Skeletal muscle tissue (tissue), 4 donors: ENCODE data around the gene MEX3A. TPM values are rescaled to one million over a fixed set of nuclear protein-coding genes. Genes with fewer than 3 reads are reported as not detected.

Experiments used
- H3K27ac ChIP-seq: one replicate; pipeline ENCODE4 v1.7.0; 2013; ENCODE audit warnings: mild to moderate bottlenecking, low read depth, low read length, inconsistent platforms
- H3K27me3 ChIP-seq, 3 donors: one replicate each; pipeline ENCODE4 v1.7.0; 2013; ENCODE audit warnings: low read length in 3 of 3; ENCODE audit not compliant: control insufficient read depth in 3 of 3, insufficient read depth in 3 of 3
- H3K36me3 ChIP-seq, 3 donors: one replicate each; pipeline ENCODE4 v1.7.0; 2013; ENCODE audit warnings: low read length in 3 of 3; ENCODE audit not compliant: control insufficient read depth in 3 of 3, insufficient read depth in 3 of 3
- H3K4me1 ChIP-seq, 3 donors: one replicate each; pipeline ENCODE4 v1.7.0; 2013; ENCODE audit warnings: low read length in 3 of 3, mild to moderate bottlenecking in 3 of 3; ENCODE audit not compliant: control insufficient read depth in 3 of 3, insufficient read depth in 3 of 3
- H3K4me3 ChIP-seq, 3 donors: one replicate each; pipeline ENCODE4 v1.7.0; 2013; ENCODE audit warnings: low read length in 3 of 3
- H3K9ac ChIP-seq, 3 donors: one replicate each; pipeline ENCODE4 v1.7.0; 2013; ENCODE audit warnings: low read length in 3 of 3, mild to moderate bottlenecking in 3 of 3, moderate library complexity in 2 of 3, low read depth in 1 of 3
- H3K9me3 ChIP-seq, 3 donors: one replicate each; pipeline ENCODE4 v1.7.0; 2013; ENCODE audit warnings: low read length in 3 of 3; ENCODE audit not compliant: control insufficient read depth in 3 of 3
- total RNA-seq: library from RNA; depleted of rRNA; stranded (reverse); fragments of >200 nt; gene quantifications from one replicate; pipeline ENCODE4 v1.2.3, GENCODE V29; 2014
- donor health status: Osteomylitis.

The MEX3A gene
- total RNA-seq, 1 donor from 2014 or later = 6.8 TPM

GRCh38 chr1:156056326-156056849, 25.9 kb downstream of the MEX3A start:
- Histone ChIP-seq H3K9me3 (no peaks in the 10 kb centered on the region), H3K36me3 (peaks cover 9 to 13% (median 11%) of the 10 kb centered on the region in 3 donors), H3K9ac (no peak overlapping the region), H3K4me3 (no peak overlapping the region), H3K27me3 (no peaks in the 10 kb centered on the region), H3K27ac (no peak overlapping the region), H3K4me1 (peaks cover 15 to 25% (median 20%) of the 10 kb centered on the region in 3 donors)

DNA sequence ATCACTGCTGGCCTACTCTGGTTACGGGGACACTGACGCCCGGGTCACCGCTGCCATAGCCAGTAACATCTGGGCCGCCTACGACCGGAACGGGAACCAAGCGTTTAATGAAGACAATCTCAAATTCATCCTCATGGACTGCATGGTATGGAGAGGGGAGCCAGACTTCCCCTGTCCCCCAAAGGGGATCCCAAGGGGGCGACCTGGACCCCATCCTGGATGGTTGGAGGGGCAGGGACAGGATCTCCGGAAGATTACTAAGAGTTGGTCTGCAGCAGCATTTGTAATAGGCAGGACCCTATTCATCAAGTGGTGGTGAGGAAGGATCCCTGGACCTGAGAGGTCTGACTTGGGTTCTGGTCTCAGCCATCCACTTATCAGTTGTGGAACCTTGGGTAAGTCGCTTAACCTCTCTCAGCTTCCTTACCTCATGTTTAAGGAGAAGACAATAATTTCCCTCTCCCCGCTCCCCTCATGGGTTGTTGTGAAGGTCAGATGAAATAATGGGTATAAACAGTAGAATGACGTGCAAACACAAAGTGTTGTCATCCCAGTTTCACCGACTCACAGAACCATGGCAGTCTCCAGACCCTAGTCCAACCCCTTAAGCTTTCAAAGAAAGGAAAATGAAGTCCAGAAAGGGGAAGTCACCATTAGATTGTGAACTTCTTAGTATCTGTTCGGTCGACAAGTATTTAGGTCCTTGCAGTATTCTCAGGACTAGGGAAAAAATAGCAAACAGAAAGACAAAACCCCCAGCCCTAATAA, 26.8 kb downstream of the MEX3A start:
- H3K9ac ChIP-seq = peak overlapping the region; percentile 88 to 97 (median 96)
- peak overlapping the region; percentile 84 for H3K27ac ChIP-seq
- H3K4me3 ChIP-seq = peak overlapping the region; percentile 94 to 99 (median 97)
- H3K4me1 ChIP-seq = peaks cover 18 to 33% (median 22%) of the 10 kb centered on the region in 3 donors
- H3K9me3 ChIP-seq = no peaks in the 10 kb centered on the region
- no peaks in the 10 kb centered on the region for H3K27me3 ChIP-seq
- peaks cover 9 to 13% (median 11%) of the 10 kb centered on the region in 3 donors for H3K36me3 ChIP-seq

DNA sequence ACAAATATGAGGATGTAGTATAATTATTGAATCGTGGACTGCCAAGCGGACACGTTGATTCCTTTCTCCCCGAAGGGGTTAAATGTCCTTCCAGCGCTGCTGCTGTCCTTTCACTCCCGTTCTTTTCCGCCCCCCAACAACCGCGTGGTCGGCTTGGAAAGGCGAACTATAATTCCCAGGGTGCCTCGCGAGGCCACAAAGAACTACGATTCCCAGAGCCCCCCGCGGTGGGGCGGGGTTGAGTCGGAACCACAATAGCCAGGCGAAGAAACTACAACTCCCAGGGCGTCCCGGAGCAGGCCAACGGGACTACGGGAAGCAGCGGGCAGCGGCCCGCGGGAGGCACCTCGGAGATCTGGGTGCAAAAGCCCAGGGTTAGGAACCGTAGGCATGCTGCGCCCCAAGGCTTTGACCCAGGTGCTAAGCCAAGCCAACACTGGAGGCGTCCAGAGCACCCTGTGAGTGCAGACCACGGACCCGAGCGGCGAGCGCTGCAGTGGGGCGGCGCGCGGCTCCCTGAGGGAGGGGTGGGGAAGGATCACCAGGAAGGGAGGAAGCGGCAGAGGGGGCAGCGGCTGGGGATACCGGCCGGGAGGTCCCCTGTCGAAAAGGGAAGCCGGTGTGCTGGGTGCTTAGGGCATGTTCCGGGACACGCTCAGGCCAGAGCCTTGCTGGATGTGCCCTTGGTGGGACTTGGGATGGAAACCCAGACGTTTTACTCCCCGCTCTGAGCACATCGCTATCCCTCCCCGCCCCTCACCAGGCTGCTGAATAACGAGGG, 27.6 kb downstream of the MEX3A start, which contains the start of gene LAMTOR2:
Gene LAMTOR2, plus strand, starts transcription at position 283 of the 781 bp plus-strand sequence. Its CDS starts 108 bp downstream, at position 391.
- H3K9me3 ChIP-seq = no peaks in the 10 kb centered on the region
- peak within 1 kb of the TSS; percentile 88 to 97 (median 96) for H3K9ac ChIP-seq
- peaks cover 23 to 38% (median 23%) of the 10 kb centered on the region in 3 donors for H3K4me1 ChIP-seq
- H3K27me3 ChIP-seq = no peaks in the 10 kb centered on the region
- peak within 1 kb of the TSS; percentile 94 to 99 (median 97) for H3K4me3 ChIP-seq
- H3K36me3 ChIP-seq = peaks cover 15 to 21% (median 17%) of the 10 kb centered on the region in 3 donors
- H3K27ac ChIP-seq = peak within 1 kb of the TSS; percentile 84

DNA sequence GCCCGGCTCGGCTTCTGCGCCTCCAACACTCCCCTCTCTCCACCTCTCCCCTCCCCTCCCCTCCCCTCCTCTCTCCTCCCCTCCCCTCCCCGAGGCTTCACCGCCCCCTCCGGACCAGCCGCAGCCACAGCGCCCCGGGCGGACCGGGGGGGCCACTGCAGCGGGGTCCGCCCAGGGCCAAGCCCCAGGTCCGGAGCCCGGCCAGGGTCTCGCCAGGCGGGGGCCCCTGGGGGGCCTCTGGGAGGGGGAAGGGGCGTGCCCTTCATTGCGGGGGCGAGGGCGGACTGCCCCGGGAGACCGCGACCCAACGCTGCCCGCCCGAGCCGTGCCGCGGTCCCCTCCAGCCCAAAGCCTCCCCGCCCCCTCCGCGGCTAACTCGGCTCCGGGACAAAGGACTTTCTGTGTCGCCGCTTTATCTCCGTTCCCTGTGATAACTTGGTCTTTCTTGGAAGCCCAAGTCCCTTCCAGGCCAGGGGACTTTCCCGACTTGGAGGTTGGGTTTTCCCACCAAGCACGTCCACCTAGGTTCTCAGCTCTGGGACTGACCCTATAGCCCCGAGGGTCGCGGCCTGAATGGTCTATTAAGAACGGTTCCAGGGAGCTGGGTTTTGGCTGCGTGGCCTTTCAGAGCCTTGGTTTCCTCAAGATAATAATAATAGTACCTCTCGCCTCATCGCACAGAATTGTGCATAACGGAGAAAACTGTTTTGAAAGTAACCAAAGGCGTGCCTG, 28.3 kb downstream of the MEX3A start, which contains the start of gene UBQLN4:
Gene UBQLN4, minus strand, starts transcription at position 31 of the 732 bp plus-strand sequence. CDS start 97 bp downstream, outside the sequence.
- peaks cover 16 to 27% (median 22%) of the 10 kb centered on the region in 3 donors for H3K36me3 ChIP-seq
- peak within 1 kb of the TSS; percentile 94 to 99 (median 97) for H3K4me3 ChIP-seq
- H3K9ac ChIP-seq = peak within 1 kb of the TSS; percentile 88 to 97 (median 96)
- peaks cover 23 to 38% (median 23%) of the 10 kb centered on the region in 3 donors for H3K4me1 ChIP-seq
- no peaks in the 10 kb centered on the region for H3K9me3 ChIP-seq
- H3K27ac ChIP-seq = peak within 1 kb of the TSS; percentile 84
- no peaks in the 10 kb centered on the region for H3K27me3 ChIP-seq

GRCh38 chr1:156052862-156053767, 29.1 kb downstream of the MEX3A start:
- Histone ChIP-seq H3K4me3 (peak overlapping the region; percentile 71 to 78 (median 78)), H3K9me3 (no peaks in the 10 kb centered on the region), H3K27ac (peak overlapping the region; percentile 65), H3K36me3 (peaks cover 15 to 28% (median 26%) of the 10 kb centered on the region in 3 donors), H3K9ac (peak overlapping the region; percentile 68 to 76 (median 74)), H3K27me3 (no peaks in the 10 kb centered on the region), H3K4me1 (peaks cover 23 to 38% (median 23%) of the 10 kb centered on the region in 3 donors)

DNA sequence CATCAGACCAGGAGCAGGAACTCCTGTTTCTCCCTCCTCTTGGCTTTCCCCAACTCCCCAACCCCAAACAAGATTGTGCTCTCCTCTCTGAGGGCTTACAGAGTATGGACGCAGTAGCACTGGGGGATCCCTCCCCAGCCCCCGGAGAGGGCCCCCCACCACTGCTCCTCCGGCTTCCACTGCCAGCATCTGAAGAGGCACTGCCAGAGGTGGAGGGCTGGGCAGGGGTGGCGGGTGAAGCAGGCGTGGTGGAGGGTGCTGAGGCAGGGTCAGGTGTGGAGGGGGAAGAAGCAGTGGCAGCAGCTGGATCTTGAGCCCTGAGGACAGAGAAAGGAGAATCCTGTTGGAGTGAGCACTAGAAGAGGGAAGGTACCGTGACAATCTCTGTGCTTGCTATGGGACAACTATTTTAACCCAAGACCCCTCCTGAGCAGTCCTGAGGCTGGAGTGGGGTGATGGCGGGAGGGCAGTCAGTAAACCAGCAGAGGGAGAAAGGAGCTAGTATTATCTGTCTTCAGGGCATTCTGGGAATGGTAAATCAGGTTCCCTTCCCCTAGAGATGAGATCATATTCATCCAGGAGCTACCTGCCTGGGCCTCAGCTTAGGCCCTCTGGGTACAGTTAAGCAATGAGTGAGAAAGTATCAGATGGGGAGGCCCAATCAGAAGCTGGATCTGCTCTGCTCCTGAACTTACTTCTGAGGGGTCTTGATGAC, 31.1 kb downstream of the MEX3A start:
- no peaks in the 10 kb centered on the region for H3K9me3 ChIP-seq
- no peaks in the 10 kb centered on the region for H3K27me3 ChIP-seq
- H3K4me1 ChIP-seq = peaks cover 23 to 38% (median 23%) of the 10 kb centered on the region in 3 donors
- no peak overlapping the region for H3K9ac ChIP-seq
- H3K4me3 ChIP-seq = no peak overlapping the region
- H3K36me3 ChIP-seq = peaks cover 12 to 24% (median 24%) of the 10 kb centered on the region in 3 donors
- H3K27ac ChIP-seq = peak overlapping the region; percentile 19

DNA sequence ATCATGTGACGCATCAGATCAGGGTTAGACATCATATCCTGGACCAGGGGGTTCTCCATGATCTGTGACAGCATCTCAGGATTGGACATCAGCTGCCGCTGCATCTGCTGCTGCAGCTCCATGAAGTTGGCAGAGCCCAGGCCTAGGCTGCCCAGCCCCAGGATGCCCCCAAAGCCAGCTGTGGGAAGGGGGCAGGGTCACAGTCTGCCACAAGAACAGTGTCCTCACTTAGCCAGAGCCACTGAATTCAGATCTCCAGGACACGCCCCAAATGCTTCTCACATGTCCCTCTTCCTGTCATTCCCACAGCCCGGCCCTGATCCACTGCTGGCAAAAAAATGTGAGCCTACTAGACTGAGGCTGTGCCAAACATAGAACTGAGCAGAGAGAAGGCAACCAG, 31.9 kb downstream of the MEX3A start:
- Histone ChIP-seq H3K9ac (no peak overlapping the region), H3K36me3 (peaks cover 10 to 25% (median 24%) of the 10 kb centered on the region in 3 donors), H3K4me3 (no peak overlapping the region), H3K27ac (peak overlapping the region; percentile 19), H3K4me1 (peaks cover 17 to 32% (median 19%) of the 10 kb centered on the region in 3 donors), H3K27me3 (no peaks in the 10 kb centered on the region), H3K9me3 (no peaks in the 10 kb centered on the region)

DNA sequence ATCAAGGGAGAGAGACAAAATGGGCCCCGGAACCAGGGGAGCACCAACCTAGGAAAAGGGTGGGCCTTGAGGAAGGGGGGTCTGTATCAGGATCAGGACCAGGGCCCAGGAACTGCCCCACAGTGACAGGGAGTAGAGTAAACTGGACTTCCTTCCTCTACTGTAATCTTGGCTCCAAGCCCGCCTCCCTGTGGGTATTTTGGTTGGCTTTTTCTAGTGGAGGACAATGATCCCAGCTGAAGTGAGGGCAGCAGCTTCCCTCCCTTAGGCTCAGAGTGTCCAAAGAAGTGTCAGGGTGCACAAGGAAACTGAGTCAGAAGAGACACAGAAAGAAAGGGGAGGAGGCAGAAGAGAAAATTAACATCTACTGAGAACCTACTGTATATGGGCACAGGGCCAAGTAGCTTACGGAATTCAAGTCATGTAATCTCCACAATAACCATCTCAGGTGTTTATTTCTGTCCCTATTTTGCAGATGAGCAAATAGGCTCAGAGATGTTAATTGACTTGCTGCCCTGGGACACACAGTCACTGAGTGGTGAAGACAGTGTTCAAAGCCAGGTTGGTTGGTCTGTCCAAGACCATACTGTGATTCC, 33.5 kb downstream of the MEX3A start:
- peaks cover 16 to 38% (median 32%) of the 10 kb centered on the region in 3 donors for H3K36me3 ChIP-seq
- H3K9ac ChIP-seq = no peak overlapping the region
- H3K9me3 ChIP-seq = no peaks in the 10 kb centered on the region
- H3K27ac ChIP-seq = no peak overlapping the region
- H3K4me3 ChIP-seq = no peak overlapping the region
- H3K27me3 ChIP-seq = no peaks in the 10 kb centered on the region
- peaks cover 10 to 20% (median 12%) of the 10 kb centered on the region in 3 donors for H3K4me1 ChIP-seq
